HG02763 (cell line): ENCODE data around the gene FOXL2.

Experiments
- ATAC-seq: cut with Tn5 transposase; IDR thresholded peaks from one replicate; pipeline ENCODE4 v1.9.1; 2021; ENCODE audit warnings: mild to moderate bottlenecking, moderate library complexity; ENCODE audit not compliant: unreplicated experiment

The FOXL2 gene

DNA sequence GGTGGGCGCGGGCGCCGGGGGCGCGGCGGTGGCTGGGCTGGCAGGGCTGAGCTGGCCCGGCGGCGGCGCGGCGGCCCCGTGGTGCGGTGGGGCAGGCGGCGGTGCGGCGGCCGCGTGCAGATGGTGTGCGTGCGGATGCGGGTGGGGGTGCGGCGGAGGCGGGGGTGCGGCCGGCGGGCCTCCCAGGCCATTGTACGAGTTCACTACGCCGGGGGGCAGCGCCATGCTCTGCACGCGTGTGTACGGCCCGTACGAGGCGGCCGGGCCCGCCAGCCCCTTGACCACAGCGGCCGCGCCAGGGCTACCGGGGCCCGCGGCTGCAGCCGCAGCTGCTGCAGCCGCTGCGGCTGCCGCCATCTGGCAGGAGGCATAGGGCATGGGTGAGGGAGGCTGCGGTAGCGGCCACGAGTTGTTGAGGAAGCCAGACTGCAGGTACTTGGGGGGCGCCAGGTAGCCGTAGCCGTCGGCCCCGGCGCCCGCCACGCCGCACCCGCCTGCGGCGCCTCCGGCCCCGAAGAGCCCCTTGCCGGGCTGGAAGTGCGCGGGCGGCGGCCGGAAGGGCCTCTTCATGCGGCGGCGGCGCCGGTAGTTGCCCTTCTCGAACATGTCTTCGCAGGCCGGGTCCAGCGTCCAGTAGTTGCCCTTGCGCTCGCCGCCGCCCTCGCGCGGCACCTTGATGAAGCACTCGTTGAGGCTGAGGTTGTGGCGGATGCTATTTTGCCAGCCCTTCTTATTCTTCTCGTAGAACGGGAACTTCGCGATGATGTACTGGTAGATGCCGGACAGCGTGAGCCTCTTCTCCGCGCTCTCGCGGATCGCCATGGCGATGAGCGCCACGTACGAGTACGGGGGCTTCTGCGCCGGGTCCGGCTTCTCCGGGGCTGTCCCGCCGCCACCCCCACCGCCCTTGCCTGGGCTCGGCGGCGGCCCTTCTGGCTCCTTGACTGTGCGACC, 951 bp downstream of the FOXL2 start:
- no peak for ATAC-seq

GRCh38 chr3:138944929-138945708, 1.8 kb downstream of the FOXL2 start:
- no peak for ATAC-seq

GRCh38 chr3:138944654-138944928, 2.3 kb downstream of the FOXL2 start:
- ATAC-seq: no peak

GRCh38 chr3:138943724-138944653, 2.9 kb downstream of the FOXL2 start:
- no peak for ATAC-seq

- ATAC-seq: no peak
Observed at GRCh38 chr3:138942861-138943623, 3.9 kb downstream of the FOXL2 start.

- ATAC-seq: no peak
Observed at GRCh38 chr3:138942271-138942670, 4.7 kb downstream of the FOXL2 start.

DNA sequence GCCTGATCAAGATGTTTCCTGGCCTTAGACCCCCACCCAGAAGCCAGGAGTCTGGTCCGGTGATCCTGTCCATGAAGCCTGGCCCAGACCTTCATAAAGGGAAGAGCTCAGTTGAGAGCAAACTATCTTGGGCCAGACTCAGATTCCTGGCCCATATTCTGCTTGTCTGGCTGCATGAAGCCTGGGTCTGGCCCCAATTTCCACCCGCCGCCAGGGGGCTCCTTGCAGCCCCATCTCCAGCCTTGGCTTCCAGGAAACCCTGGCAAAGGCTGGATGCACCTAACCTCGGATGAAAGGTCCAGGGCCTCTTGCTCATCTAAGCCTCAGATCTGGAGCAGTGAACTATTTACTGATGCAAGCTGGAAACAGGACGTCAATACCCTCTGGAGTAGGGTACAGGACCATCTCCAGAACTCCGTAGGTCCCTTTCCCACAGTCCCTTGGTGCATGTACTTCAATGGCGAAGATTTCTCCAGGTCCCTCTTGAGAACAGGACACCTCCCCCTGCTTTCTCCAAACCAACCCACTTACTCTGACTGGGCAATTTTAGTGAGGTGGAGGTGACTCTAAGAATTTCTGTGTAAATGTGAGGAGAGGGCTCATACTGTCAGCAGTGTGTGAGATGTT, 5.6 kb downstream of the FOXL2 start:
- ATAC-seq: no peak

GRCh38 chr3:138940446-138940845, 6.5 kb downstream of the FOXL2 start:
- ATAC-seq: no peak

DNA sequence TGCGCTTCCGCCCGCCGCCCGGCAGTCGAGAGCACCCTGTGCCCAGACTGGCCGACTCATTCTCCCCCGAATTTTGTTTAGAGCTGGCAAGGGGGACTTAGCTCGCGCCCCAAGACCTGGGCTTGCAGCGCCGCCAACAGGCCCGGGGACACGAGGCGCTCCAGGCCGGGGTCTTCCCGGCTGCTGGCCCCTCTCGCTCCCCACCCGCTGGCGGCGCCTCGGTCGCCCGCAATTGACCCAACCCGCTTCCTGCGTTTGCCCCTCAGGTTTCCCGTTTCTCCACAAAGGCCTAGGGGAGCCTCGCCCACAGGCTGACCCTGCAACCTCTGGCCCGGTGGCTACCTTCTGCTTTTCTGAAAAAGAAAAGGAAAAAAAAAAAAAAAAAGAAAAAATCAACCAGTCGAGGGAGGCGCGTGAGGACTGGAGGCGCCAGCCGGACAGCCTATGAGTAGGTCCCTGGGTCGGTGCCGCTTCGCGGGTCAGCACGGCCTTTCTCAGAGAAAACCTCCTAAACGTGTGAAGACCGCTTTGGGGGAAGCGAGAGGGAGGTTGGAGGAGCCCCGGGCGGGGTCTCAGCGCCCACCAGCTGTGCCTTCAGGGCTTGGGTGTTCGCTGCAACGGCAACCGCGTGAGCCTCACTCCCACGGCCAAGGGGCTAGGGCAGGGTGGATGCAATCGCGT, 7.2 kb downstream of the FOXL2 start:
- ATAC-seq: no peak

- no peak for ATAC-seq
Observed at GRCh38 chr3:138938877-138939560, 7.9 kb downstream of the FOXL2 start.

- no peak for ATAC-seq
Observed at GRCh38 chr3:138938056-138938876, 8.7 kb downstream of the FOXL2 start.

DNA sequence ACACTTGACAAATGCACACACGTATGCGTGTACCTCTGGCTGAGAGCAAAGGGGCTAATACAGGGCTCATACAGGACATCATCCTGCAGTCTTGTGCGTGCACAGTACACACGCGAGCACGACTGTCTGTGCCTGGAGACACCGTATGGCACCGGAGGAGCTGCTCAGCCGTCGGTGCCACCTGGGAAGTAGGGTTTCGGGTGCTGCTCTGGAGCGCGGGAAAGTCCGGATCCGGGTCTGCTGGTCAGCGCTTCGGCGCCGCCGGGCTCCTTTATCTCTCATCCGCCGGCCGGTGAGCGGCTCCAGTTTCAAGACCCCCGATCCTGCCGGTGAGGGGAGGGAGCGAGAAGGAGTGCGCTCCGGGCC, 9.3 kb downstream of the FOXL2 start:
- no peak for ATAC-seq

DNA sequence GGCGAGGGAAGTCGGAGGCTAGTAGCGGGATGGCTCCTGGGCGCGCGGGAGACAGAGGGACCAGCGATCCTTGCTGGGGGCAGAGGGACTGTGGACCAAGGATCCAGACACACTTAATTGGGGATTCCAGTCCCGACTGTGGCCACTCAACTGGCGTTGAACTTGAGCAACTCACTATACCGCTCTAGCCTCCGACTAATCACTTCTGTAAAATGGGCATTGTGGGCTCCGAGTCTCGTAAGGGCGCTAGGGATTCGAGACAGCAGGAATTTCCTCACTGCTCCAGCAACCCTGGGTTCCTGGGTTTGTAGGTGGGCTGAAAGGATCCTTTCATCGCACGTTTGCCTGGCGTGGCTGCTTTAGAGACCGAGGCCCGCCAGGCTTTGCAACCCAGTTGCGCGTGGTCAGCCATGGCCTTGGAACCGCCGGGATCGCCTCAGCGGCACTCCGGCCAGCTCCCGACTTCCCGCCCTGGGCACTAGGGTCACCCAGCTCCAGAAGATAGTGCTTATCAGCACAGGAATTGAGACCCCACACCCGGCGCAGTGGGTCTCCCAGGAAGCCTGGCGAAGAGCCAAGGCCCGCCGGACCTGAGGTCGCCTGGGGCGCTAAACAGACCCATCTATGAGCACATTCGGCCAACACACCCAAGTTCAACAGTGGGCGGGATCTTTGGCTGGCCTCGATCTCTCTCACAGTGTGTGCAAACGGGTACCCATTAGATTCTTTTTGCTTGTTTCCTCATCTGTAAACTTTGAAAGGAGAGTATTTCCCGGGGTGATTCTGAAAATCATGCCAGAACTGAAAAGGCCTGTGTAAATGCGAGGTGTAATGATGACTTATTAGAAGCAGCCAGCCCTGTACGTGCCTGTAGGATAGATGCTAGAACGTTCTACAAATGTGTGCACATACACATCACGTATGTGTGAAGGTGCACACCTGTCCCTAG, 9.9 kb downstream of the FOXL2 start:
- ATAC-seq: no peak

DNA sequence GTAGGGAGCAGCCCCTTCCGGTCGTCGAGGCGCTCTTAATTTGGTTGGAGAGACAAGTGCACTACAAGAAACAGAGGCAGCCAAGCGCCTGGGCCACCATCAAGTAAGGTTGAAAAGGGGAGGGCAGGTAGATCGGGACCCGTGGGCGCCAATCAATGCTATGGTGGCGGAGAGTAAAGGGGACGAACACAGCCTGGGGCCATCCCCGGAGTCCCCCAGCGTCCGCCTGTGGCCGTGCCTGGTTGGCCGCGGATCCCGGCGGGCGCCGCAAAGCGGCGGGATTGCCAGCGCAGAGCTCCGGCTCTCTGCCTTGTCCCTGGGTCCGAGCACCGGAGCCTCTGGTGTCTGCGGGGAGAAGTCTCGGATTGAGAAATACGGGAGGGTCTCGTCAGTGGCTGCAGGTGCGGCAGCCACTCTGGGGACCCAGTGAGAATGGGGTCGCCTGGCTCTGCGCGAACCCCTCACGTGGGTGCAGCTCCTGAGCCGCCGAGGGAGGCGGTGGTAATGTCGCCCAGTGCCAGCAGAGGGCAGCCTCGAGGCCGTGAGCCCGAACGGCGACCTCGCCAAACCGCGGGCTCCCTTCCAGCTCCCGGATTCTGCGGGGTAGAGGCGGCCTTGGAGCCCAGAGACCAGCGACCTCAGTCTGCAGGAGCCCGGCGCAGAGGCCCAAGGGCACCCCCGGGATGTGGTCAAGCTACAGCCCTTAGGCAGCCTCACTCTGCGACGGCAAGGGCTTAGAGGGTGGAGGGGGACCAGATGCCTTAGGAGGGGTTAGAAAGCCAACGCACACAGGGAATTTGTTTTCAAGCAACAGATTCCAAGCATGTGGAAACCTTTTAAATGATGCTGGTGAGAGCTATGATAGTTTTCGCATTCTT, 10.8 kb downstream of the FOXL2 start:
- ATAC-seq: no peak

DNA sequence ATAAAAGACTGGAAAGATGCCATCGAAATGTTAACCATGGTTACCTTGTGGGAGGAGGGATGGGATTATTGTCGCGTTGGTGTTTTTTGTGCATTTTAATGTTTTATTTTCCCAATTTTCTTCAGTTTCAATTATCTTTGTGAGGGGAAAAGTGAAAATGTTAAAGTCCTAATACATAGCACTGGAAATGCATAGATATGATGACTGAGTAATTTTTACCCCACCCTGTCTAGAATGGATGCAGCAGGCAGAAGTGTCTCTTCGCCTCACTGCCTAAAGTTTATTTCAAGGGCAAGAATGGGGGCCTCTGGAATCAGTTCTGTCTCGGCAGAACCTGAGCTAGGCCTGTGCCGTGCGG, 11.5 kb downstream of the FOXL2 start:
- no peak for ATAC-seq
